SKM-1 treated with dmso at 0.1 percent for 144 hours (cell line): ENCODE data around the gene SLC25A31.

Source experiments
- DNase-seq: peaks from one replicate; lab custom pipeline; 2025; ENCODE audit not compliant: unreplicated experiment; lab: John Stamatoyannopoulos, UW

The SLC25A31 gene

DNA sequence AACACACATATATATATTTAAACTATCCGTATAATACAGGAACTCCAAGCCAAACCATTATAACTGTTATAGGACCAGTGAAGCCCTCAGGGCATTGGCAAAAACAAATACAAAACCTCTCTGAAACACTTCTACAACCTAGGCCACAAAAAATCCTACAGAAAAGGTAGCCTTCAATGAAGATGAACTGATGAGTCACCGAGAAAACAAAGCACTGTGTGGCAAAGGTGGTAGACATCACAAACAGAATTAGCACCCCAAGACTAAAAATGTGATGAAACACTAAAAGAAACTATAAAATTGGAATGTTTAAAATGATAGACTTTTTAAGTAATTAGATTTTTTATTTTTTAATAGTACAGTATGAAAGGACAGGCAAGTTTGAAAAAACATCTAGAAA, 46.4 kb downstream of the SLC25A31 start:
- no peak for DNase-seq

DNA sequence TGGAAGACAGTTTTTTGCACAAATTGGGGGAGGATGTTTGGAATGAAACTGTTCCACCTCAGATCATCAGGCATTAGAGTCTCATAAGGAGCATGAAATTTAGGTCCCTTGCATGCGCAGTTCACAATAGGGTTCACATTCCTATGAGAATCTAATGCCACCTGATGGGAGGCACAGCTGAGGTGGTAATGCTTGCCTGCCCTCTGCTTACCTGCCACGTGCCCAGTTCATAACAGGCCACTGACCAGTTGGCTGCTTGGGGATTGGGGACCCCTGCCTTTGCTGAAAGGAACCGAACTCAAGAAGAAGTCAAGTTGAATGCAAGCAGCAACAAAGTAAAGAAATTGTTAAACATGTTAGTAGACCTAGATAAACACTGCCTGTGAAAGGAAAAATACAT, 47.3 kb downstream of the SLC25A31 start:
- DNase-seq, result no peak

DNA sequence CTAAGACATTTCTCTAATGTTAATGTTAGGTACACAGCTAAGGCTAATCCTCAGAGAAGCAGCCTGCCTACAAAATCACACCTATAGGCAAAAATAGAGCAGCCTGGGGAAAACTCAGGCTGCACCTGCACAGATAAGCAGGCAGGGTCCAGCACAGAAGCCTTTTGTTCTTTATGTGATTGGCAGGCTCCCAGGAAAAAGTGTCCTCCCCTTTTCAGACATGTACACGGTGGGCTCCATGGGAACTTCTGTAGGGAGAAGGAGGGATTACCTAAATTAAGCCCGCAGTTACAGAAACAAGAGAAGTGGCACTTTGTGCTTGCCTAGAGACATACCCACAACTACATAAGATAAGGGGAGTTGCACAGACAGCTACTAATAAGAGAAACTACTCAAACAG, 47.9 kb downstream of the SLC25A31 start:
- no peak for DNase-seq

DNA sequence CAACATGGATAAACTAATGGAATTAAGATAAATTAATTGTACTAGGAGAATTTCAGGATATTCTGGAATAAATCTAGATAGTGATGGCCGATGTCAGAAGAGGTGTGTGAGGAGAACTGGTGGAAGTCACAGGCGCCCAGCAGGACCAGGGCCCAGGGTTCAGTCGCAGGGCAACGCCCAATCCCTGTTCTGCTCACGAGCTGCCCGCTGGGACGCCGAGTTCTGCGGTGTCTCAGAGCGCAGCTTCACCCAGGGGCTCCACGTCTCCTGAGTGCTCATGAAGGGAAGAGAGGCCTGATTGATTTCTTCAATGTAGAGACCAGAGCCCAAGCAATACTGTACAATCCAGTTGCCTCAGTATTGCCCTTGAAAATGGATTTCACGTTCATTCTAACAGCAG, 50.4 kb downstream of the SLC25A31 start:
- no peak for DNase-seq

DNA sequence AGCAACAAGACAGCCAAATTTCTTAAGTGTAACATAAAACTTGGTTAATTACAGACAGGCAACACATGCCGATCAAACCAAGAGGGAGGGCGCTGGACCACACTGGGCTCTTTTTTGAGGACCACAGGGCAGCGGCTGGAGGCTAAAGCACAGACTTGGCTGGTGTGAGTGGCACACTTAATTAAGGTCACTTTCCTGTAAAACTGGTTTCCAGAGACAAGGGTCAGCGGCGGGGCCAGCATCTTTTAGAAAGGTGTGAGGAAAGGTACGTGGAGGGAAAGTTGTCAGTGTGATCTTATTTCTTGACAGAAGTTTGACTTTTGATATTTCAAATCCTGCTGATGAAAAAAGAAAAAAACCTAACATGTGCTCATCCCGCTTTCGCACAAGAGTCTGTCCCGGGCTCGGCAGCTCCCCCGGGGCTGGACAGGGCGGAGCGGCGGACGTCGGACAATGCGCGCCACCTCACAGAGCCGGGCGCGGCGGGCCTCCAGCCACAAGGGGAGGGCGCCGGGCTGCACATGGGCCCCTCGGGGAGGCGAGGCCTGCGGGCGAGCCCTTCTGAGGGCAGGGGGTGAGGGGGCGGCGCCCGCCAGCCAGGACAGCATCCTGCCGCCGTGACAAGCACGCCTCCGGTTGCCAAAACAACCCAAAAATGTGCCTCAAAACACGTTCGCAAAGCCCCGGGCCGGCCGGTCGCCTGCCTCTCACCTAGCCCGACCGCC, 51.3 kb downstream of the SLC25A31 start:
- DNase-seq, result no peak

DNA sequence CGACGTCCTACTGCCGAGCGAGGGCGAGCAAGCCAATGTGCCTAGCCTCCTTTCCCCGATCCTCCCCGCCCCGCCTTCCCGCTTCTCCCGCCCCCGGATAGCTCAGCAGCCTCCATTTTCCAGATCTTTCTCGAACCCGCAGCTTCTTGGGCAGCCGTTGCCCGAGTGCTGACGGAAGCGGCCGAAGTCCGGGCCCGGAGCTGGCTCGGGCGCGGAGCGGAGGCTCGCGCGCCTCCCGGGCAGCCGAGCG, 51.8 kb downstream of the SLC25A31 start:
- DNase-seq, result peak; percentile 82

DNA sequence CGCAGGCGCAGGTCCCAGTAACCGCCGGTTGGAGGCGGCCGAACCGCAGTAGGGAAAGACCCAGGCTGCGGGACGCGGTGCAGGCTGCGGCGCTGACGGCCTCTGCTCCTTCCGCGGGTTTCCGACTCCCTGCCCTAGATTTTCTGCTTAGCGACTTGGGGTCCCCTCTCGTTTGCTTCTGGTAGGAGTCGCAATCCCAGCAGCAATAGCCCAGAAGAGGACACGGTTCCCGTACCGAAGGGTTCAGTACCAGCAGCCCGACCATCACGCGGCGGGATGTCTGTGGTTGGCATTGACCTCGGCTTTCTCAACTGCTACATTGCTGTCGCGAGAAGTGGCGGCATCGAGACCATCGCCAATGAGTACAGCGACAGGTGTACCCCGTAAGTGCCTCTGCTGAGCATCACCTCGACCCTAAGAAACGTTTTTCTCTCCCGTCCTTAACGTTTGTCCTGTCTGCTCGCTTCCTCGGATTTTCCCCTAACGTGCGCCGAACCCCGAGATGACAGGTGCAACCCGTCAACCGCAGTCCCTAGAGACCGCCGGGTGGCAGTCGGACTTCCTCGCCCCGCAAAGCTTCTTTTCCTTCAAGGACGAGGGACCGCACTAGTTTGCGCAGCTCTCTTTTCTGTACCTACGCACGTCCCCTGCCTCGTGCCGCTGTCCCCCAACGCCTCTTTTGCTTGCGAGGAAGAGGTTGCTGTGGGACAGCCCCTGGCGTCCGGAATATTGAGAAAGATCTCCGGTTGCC, 52.2 kb downstream of the SLC25A31 start, which contains the start of gene HSPA4L:
TSS of gene HSPA4L (plus strand) at position 48 of the 751 bp plus-strand sequence. CDS start at position 277, 229 bp downstream.
- peak; percentile 81 for DNase-seq

DNA sequence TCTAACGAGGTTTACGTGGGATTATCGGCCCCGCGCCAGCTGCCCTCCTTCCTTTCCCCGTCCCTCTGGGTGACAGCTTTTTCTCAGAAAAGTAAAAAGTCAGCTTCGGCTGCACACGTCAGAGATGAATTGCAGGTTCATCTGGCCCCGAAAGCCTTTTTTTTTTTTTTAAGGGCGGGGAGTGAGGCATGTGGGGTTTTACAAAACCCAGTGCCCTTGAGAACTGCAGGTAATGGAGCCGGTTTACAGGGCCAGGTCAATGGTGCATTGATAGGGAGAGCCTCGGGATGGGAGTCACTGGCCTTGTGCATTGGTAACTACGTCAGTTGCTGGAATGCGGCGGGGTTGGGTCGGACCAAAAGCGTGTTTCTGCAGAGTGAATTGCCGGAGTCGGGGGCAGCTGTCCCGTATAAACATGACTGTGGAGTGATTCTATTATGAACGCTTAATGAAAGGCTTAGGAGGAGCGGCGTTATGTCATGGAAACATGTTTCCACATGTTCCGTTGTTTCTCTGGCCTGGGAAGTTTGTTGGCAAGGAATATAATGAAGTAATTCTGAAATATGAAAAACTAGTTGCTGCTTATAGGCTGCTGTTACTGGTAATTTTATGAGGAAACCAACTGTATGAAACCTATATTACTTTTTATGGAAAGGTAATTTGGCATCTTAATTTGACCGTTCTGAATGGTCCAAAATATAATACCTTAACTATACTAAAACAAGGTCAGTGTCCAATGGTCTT, 53.0 kb downstream of the SLC25A31 start:
- DNase-seq, result peak; percentile 8

DNA sequence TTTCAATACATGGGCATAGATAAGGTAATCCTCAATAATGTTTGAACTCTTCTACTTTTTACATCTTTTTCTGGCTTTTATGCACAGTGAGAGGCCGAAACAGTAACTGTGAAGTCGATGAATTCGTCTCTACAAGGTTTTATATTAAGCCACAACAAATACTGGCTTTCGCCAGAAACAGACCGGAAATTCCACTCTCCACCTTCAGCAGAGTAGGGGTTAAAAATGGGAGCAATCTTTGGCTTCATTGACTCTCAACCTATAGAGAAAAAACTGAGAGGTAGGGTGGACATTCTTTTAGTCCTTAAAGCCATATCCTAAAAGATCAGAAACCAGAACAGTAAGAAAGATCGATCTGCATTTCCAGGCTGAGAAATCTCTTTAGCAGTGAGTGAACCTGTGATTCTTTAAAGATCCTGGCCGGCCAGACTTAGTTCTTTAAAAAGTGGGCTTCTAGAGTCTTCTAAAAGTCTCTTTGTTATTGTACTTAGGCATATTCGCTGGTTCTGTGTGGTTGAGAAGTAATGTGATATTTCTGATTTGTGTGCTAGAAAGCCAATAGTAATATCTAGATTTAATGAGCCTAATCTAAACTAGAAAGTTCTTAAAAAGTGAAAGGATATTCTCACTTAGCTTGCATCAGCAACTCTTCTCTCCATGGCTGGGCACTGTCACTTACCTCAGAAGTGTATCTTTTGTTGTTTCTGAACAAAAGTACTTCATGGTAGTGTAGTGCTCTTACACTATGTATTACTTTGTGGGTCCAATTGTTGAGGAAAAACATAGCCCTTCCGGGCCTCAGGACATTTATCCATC, 54.0 kb downstream of the SLC25A31 start:
- DNase-seq, result no peak

DNA sequence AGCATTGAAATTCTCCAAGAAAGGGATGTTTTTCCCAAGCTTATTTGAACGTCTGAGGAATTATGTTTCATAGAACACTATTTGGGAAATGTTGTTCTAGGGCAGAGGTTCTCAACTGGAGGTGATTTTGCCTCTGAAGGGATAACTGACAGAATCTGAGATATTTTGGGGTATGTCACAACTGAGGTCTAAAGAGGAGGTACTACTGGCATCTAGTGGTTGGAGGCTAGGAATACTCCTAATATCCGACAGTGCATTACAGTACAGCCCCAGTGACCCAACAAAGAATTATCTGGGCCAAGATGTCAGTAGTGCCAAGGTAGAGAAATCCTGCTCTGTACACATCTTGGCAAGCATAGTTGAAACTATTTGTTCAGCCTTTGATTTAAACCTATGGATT, 58.3 kb downstream of the SLC25A31 start:
- peak; percentile 42 for DNase-seq

DNA sequence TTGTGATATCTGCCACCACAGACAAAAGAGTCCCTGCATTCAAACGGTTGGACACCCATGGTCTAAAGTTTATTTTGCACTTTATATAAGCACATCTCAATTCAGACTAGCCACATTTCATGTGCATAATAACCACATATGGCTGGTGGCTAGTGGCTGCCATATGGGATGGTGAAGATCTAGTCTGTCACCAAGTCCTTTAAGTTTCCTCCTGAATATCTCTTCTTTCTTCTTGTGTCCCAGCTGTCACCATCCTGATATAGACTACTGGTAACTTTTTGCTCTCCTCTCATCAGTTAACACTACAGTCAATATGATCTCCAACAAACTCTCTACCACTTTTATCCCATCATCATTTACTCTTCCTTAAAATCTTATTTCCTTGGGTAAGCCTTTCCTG, 61.2 kb downstream of the SLC25A31 start:
- DNase-seq, result no peak

DNA sequence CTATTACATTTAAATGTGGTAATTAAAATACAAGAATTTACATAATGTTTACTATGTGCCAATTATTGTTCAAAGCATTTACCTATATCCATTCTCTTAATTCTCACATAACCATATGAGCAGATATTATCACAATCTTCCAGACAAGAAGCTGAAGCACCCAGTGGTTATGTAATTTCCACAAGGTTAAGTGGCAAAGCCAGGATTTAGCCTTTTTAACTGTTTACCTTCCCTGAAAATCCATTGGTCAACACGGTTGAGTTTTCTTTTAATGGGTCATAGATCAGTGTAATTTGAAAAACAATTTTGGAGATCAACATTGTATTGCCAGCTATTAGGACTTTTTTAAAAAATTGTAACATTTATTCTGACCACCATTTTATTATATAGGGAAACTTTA, 63.3 kb downstream of the SLC25A31 start:
- no peak for DNase-seq

DNA sequence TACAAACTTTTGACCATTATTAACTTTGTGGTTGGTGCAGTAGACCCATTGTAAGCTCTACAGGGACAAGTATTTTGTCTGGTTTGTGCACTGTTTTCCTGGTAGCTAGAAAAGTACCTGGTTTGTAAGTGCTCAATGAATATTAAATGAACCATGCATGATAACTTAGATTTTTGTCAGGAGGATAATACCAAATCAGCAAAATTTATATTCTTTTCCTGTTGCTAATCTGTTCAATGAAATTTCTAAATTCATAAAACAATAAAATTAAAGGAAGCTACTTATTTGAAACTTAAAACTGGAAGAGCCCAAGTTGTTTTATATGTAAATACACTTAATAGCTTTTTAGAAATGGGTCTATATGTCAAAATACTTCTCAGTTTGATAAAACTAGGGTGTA, 69.5 kb downstream of the SLC25A31 start:
- no peak for DNase-seq

DNA sequence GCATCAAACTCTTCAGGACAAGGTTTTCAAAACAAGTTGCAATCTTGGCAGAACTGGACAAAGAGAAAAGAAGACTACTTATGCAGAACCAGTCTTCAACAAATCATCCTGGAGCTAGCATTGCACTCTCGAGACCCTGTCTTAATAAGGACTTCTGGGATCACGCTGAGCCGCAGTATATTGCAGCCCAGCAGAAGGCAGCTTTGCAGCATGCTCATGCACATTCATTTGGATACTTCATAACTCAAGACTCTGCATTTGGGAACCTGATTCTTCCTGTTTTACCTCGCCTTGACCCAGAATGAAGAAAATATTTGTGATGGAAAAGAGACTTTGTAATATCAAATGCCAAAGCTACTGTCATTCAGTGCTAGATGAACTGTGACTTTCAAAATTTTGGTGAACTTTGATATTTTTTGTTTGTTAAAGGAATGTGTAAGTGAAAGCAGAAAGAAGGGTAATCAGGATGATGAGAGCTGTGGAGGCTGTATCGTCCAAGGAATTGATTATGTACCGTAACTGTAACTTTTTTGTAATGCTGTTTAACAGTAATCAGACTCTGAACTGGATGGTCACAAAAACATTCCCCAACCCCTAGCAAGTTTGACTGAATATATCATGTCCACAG, 79.1 kb downstream of the SLC25A31 start:
- DNase-seq, result no peak

DNA sequence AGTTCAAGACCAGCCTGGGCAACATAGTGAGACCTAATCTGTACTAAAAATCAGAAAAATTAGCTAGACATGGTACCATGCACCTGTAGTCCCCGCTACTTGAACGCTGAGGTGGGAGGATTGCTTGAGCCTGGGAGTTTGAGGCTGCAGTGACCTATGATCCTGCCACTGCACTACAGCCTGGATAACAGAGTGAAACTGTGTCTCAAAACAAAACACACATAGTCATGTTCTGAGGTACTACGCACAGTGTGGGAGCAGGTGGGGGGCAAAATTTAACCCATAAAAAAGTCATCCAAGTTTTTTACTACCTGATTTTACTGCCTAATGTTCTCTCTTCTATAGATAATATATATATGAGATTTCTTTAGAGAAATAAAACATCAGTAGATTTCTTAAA, 80.4 kb downstream of the SLC25A31 start:
- DNase-seq, result no peak

DNA sequence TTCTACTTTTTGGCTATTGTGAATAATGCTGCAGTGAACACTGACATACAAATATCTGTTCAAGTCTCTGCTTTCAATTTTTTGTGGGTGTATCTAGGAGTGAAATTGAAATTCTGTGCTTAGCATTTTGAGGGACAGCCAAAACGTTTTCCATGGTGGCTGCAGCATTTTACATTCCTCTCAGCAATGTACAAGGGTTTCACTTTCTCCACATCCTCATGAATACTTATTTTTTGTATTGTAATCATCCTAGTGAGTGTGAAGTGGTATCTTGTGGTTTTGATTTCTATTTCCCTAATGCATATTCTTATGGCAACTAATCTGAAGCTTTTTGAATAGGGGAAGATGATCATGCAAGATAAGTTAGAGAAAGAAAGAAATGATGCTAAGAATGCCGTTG, 92.2 kb downstream of the SLC25A31 start:
- DNase-seq, result no peak
